ENCODE data around the gene CCDC107. TPM values are rescaled to one million over a fixed set of nuclear protein-coding genes. Genes with fewer than 3 reads are reported as not detected.

Gene CCDC107
- total and polyA plus RNA-seq, 9 of the 15 experiments (the other 6 are each of a cell fraction or from before 2014, with no cell fraction given) = 0.35 to 11.3 (median 6.9) TPM; not detected in 1

DNA sequence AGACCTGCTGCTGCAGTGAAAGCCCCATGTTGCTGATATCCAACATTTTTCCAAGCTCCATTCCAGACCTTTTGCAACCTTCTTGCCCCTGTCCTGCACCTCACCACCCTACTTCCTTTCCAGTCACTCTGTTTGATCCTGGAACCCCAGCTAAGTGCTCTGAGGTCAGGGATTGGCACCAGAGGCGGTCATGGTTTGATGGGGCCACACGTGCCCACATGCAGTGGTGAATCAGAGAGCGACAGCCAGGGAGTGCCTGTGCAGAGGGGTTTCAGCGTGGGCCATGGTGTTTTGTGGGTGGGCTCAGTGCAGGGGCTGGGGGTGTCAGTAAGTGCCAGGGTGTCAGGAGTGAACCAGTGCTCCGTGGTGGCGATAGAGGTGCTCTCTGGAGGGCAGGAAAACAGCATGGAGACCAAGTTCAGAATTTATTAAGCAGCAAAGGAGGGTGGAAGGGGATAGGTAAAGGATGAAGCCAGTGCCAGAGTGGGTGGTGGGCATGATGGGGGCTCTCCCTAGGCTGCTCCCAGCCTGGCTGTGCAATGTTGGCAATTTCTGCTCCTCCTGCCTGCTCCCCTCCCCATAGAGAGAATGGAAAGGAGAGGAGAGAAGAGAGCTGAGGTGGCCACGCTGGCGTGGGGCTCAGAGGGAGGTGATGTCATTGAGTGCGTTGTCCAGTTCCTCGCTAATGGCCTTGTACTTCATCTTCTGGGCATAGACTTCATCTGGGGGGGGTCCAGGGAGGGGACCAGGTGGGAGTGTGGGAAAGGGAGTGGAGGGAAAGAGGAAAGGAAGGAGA lies 24.6 kb downstream of the CCDC107 start:
- intact Hi-C loops (cut with micrococcal nuclease) (no loop called here), in situ Hi-C loops (cut with MboI) (no loop called here)
- TF ChIP-seq NR2C2 (CRISPR knock-in tag; IDR thresholded peaks at IDR 0.05) (no peak), NR2C2 (tag; IDR thresholded peaks at IDR 0.05) (no peak), ADNP (tag; IDR thresholded peaks at IDR 0.05) (no peak), GABPB2 (CRISPR knock-in tag; conservative IDR thresholded peaks at IDR 0.05) (no peak), RBM14 (IDR thresholded peaks at IDR 0.05; ENCODE audit: borderline replicate concordance, insufficient read depth, low read depth, low read length) (no peak), TSC22D4 (tag; IDR thresholded peaks at IDR 0.05) (no peak), BHLHE40 (IDR thresholded peaks at IDR 0.05; ENCODE audit: low read length) (no peak), MED1 (CRISPR knock-in tag; IDR thresholded peaks at IDR 0.05; ENCODE audit: borderline replicate concordance) (no peak), HEY1 (CRISPR knock-in tag; IDR thresholded peaks at IDR 0.05; ENCODE audit: borderline replicate concordance) (no peak), TCF3 (CRISPR knock-in tag; IDR thresholded peaks at IDR 0.05) (no peak)
- TF ChIP-seq, protein P1, sequence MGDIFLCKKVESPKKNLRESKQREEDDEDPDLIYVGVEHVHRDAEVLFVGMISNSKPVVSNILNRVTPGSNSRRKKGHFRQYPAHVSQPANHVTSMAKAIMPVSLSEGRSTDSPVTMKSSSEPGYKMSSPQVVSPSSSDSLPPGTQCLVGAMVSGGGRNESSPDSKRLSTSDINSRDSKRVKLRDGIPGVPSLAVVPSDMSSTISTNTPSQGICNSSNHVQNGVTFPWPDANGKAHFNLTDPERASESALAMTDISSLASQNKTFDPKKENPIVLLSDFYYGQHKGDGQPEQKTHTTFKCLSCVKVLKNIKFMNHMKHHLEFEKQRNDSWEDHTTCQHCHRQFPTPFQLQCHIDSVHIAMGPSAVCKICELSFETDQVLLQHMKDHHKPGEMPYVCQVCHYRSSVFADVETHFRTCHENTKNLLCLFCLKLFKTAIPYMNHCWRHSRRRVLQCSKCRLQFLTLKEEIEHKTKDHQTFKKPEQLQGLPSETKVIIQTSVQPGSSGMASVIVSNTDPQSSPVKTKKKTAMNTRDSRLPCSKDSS (IDR thresholded peaks at IDR 0.05; ENCODE audit: low read depth, partially characterized antibody) = no peak
- TF ChIP-seq, protein P2, sequence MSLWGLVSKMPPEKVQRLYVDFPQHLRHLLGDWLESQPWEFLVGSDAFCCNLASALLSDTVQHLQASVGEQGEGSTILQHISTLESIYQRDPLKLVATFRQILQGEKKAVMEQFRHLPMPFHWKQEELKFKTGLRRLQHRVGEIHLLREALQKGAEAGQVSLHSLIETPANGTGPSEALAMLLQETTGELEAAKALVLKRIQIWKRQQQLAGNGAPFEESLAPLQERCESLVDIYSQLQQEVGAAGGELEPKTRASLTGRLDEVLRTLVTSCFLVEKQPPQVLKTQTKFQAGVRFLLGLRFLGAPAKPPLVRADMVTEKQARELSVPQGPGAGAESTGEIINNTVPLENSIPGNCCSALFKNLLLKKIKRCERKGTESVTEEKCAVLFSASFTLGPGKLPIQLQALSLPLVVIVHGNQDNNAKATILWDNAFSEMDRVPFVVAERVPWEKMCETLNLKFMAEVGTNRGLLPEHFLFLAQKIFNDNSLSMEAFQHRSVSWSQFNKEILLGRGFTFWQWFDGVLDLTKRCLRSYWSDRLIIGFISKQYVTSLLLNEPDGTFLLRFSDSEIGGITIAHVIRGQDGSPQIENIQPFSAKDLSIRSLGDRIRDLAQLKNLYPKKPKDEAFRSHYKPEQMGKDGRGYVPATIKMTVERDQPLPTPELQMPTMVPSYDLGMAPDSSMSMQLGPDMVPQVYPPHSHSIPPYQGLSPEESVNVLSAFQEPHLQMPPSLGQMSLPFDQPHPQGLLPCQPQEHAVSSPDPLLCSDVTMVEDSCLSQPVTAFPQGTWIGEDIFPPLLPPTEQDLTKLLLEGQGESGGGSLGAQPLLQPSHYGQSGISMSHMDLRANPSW (CRISPR knock-in tag; IDR thresholded peaks at IDR 0.05) = no peak
- TF ChIP-seq, protein P3, sequence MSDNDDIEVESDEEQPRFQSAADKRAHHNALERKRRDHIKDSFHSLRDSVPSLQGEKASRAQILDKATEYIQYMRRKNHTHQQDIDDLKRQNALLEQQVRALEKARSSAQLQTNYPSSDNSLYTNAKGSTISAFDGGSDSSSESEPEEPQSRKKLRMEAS (CRISPR knock-in tag; IDR thresholded peaks at IDR 0.05) = no peak
- TF ChIP-seq, protein P4, sequence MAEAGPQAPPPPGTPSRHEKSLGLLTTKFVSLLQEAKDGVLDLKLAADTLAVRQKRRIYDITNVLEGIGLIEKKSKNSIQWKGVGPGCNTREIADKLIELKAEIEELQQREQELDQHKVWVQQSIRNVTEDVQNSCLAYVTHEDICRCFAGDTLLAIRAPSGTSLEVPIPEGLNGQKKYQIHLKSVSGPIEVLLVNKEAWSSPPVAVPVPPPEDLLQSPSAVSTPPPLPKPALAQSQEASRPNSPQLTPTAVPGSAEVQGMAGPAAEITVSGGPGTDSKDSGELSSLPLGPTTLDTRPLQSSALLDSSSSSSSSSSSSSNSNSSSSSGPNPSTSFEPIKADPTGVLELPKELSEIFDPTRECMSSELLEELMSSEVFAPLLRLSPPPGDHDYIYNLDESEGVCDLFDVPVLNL (CRISPR knock-in tag; IDR thresholded peaks at IDR 0.05; ENCODE audit: low read depth) = no peak
- TF ChIP-seq, protein P5, sequence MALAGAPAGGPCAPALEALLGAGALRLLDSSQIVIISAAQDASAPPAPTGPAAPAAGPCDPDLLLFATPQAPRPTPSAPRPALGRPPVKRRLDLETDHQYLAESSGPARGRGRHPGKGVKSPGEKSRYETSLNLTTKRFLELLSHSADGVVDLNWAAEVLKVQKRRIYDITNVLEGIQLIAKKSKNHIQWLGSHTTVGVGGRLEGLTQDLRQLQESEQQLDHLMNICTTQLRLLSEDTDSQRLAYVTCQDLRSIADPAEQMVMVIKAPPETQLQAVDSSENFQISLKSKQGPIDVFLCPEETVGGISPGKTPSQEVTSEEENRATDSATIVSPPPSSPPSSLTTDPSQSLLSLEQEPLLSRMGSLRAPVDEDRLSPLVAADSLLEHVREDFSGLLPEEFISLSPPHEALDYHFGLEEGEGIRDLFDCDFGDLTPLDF (CRISPR knock-in tag; IDR thresholded peaks at IDR 0.05) = no peak

More for the DNA sequence above, 24.6 kb downstream of the CCDC107 start:
- Histone ChIP-seq H3K36me3 (ENCODE audit: control insufficient read depth, insufficient read depth, low read length) (peaks cover 7% of the 10 kb centered on the region; the same call in 2 of the 3 replicates), H3K4me1 (replicated peaks in 1 of 2; ENCODE audit: control insufficient read depth in 2 of 2, insufficient read depth in 2 of 2, low read length in 2 of 2) (peaks cover 0 to 4% of the 10 kb centered on the region in 2 experiments; a peak in 3 of 5 replicates), H3K4me2 (ENCODE audit: insufficient read depth, low read length) (no peak overlapping the region), H3K9ac (ENCODE audit: insufficient read depth in 1 of 2, low read depth in 2 of 2, low read length in 2 of 2) (no peak overlapping the region), H3K27me3 (ENCODE audit: control insufficient read depth in 2 of 2, insufficient read depth in 2 of 2, low read length in 2 of 2) (no peaks in the 10 kb centered on the region), H3K9me1 (ENCODE audit: control insufficient read depth, insufficient read depth, low read length) (no peaks in the 10 kb centered on the region), H2AFZ (ENCODE audit: low read depth, low read length) (no peak overlapping the region), H4K20me1 (replicated peaks; ENCODE audit: control insufficient read depth, insufficient read depth, low read length) (no peaks in the 10 kb centered on the region), H3K9me3 (replicated peaks; ENCODE audit: control insufficient read depth, insufficient read depth, low read depth, low read length) (no peaks in the 10 kb centered on the region), H3K4me3 (no peak overlapping the region), H3K79me2 (ENCODE audit: control insufficient read depth, insufficient read depth, low read length) (no peaks in the 10 kb centered on the region), H3K27ac (ENCODE audit: extremely low read depth, low read depth, low read length) (no peak overlapping the region)
- WGBS (ENCODE audit: insufficient coverage, low coverage, missing lambda C conversion rate) = 90% methylated on average over 2 of the region's 10 CpGs
- FAIRE-seq (no peak), ATAC-seq (no peak), DNase-seq (ENCODE audit: extremely low read depth in 1 of 4, low spot score in 3 of 4) (no peak)
- ChIA-PET POLR2A (interaction anchor here (1.6 kb wide), 1 partner anchor 19 kb away, joined by 4 read pairs; no protein-coding TSS in a partner anchor), CTCF (ENCODE audit: low intra/inter-chr PET ratio) (no interaction called here)
- no TSS peak for BruUV-seq (replicated peaks)

Measured in K562 (cell line).